Thyroid gland (tissue), 4 donors: ENCODE results near the gene TTC17.

Source experiments
- CTCF ChIP-seq, 6 experiments: fragments of 200-600 bp in 3 of 6; fragments of 450-650 bp in 3 of 6; sonication (generic) in 3 of 6; IDR thresholded peaks; one replicate each; pipeline ENCODE4 v1.5.1; 2016 to 2019; ENCODE audit warnings: antibody characterized with exemption in 6 of 6, mild to moderate bottlenecking in 2 of 6, inconsistent platforms in 1 of 6, moderate library complexity in 1 of 6
- POLR2A ChIP-seq, 2 donors: fragments of 450-650 bp; IDR thresholded peaks; one replicate each; pipeline ENCODE4 v1.6.1; 2017; ENCODE audit warnings: antibody characterized with exemption in 2 of 2, mild to moderate bottlenecking in 2 of 2, moderate library complexity in 1 of 2

- TF ChIP-seq POLR2A (IDR thresholded peaks at IDR 0.05) (no peak), CTCF (IDR thresholded peaks at IDR 0.05) (no peak)
Measured at GRCh38 chr11:43356336-43356735, 2.4 kb upstream of the TTC17 start.
